NCI-H1417 (cell line): ENCODE measurements around the gene LYZL1.
"Not testable (repeated sequence)": the region's sequence is repeated elsewhere in the genome, so short reads cannot be mapped to it uniquely, and the experiment has no call there.

Source experiments
- DNase-seq, 3 experiments: peaks; one replicate each; lab custom pipeline; 2025; lab: John Stamatoyannopoulos, UW

The LYZL1 gene

DNA sequence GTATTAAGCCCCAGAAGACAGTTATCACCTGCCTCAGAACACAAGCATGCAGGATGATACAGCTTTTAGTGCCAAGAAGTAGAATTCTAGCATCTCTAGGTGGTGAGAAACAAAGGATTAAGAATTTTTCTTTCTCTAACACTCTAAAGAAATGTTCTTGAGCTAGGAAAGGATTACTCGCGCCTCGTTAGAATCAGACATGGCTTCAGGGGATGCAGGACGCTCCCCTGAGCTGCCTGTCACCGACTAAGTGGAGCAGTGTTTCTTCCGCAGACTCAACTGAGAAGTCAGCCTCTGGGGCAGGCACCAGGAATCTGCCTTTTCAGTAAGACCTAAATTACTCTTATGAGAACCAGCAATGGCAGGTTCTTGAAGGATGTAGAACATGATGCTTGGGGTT is at the start of gene LYZL1:
Gene LYZL1, plus strand, starts transcription at position 165 of the 400 bp plus-strand sequence. CDS start 2,798 bp downstream, outside the sequence.
- DNase-seq, result not testable (repeated sequence)

DNA sequence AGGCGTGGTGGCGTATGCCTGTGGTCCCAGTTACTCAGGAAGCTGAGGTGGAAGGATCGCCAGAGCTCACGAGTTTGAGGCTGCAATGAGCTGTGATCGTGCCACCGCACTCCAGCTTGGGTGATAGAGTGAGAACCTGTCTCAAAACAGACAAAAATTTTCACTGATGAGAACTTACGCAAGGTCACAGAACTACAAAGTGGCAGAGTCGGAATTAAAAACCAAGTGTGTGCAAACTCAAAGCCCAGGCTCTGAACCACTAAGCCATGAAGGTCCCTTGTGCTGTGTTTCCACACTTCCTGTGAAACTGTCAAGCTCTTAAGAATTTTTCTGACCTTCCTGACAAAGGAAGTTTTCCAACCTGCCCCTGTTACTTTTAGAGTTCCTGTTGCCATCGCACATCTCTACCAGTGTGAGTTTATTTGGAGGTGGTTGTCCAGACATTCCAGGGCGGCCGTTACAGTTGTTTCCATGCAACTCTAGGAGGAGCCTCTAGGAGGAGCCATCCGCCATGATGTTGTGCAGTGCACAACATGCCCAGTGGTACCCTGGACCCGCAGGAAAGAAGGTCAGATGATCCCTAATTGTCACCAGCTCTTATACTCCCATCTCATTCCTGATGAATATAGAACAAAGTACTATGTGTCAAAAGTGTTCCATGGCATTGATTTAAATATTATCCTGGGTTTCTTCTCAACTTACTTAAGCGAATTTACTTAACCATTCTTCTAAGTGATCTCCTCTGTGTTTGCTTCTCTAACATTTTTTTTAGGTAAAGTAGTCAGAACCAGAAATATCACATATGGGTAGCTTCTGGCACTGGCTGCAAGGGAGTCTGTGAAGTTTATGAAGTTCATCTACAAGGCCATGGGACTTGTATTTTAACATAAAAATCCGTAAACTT is 49.0 kb upstream of the LYZL1 start:
- peak in 1 of 3 experiments; percentile 3 for DNase-seq

DNA sequence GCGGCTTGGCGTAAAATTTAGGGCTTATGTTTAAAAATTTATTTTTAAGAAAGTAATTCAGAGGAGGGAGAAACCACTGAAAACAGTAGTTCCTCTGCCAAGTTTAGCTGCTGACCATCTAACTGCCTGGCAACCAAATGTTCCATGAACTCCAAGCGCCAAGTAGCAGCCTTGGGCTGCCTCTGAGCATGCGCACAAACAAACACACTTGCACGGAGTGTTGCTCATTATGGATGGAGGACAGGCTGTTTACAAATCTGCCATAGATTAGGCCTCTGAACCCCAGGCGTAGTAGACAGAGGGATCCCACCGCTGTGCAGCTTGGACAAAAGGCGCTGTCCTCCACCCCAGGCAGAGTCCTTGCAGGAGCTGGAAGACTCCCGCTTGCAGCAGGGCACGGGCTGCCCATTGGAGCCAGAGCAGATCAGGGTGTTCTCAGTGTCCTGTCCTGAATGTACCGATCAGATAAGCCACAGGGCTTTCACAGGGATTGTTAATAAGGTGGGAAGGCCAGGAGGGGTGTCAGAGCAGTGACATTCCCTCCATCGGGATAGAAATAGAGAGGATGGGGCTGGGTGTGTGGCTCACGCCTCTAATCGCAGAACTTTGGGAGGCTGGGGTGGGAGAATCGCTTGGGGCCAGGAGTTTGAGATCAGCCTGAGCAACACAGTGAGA is 47.7 kb upstream of the LYZL1 start:
- DNase-seq, result no peak

DNA sequence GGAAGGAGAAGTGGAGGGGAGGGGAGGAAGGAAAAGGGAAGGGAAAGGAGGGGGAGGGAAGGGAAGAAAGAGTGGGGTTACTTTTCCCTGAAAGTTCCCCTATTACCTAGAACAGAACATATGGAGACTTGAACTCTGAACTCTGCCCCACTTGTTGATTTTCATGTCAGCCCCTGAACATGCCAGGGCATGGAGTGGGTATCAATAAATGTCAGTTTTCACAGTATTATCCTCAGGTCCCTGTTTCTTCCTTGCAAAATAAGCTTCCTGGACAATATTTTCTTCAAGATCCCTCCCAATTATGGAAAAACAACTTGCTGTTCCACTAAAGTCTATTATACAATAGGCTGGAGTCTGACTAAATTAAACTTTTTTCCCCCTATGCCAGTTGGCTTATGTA is 46.9 kb upstream of the LYZL1 start:
- DNase-seq, result no peak

DNA sequence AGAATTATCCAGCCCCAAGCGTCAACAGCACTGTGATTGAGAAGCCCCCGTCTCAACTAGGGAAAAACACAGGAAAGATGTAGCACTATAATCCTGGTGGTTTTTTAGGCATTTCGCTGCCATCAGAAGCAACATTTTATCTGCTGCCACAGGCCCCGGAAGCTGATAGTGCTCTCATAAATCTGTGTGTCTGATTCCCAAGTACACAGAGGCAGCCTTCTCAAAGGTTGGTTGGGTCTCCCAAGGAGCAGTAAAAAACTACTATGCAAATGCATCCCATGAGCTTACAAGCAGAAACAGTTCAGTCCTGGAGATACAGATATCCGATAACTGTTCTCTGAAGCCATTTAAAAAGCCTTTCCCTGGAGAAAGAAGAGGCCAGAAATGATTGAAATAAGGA is 45.8 kb upstream of the LYZL1 start:
- DNase-seq, result no peak

DNA sequence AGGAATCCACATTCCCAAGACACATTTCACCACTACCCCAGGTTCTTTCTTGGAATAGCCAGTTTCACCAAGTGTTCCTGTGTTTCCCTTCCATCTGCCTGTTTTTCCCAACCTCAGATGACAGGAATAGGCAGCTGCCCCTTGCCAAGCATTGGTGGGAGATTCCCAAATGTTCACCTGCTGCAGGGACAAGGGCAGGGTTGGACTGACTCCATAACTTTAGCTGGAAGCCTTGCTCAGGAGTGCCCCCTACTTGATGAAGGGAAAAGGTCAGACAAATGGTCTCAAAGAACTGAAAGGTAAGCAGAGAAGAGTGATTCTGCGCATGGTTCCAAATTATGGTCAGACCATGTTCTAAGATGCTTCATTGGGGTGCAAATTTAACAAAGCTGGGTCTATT is 45.1 kb upstream of the LYZL1 start:
- DNase-seq, result peak in 1 of 3 experiments; percentile 5

DNA sequence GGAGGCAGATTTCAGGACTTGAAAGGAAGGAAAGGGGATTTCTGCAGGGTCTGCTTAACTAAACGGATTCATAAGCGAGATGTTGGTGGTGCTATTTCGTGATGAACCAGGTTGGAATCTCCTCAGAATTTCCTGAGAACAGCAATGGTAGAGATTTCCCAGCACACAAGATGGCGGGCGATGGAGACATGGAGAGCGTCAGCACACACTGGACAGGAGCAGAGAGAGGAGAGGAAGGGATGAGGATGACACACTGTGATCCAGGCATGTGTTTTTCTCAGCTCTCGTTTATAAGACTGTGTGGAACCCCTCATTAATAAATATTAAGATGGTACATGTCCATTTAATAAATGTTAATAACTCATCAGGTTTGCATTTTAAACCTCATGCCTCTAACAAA is 43.9 kb upstream of the LYZL1 start:
- no peak for DNase-seq

DNA sequence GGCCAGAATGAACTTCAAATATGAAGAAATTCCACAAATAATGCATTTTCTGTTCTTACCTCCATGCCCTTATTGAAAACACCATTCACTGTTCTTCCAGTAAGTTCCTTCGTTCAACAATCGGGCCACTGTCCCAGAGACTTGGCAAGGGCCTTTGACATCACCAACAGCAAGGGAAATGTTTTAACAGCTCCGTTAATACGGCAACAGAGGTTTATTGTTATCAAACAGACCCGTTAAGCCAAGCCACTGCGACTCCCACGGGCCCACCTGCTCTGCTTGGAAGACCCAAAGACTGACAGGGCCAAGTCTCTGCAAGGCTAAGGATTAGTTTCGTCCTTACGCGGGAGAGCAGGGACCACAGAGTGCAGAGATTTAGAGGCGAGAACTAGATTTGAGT is 43.4 kb upstream of the LYZL1 start:
- no peak for DNase-seq

DNA sequence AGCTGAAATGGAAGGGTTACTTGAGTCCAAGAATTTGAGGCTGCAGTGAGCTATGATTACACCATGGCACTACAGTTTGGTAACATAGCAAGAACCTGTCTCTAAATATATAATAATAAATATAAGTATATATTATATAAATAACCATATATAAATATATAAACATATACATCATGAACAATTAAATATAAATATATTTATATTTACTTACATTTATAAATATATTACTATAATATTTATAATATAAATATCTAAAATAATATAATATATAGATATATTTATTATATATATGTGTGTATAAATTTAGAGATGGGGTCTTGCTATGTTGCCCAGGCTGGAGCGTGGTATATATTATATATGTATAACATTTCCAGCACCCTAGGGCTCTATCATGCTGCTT is 42.4 kb upstream of the LYZL1 start:
- DNase-seq, result no peak

DNA sequence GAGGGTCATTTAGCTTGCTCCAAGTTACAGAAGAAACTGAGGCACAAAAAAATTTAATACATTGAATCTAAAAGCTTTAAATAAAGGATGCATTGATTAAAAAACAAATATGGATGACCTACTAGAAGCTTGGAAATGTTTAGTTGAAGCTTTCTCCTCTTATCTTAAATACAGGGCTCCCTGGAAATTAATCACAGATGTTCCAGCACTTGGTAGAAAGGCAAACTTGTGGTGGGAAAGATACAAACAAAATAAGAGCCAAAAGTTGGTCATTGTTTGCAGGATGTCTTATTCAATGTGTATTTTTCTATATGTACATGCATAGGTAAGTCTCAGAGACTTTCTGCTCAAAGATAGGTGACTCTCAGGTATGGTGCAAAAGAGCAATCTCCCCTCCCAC is 40.7 kb upstream of the LYZL1 start:
- no peak for DNase-seq

DNA sequence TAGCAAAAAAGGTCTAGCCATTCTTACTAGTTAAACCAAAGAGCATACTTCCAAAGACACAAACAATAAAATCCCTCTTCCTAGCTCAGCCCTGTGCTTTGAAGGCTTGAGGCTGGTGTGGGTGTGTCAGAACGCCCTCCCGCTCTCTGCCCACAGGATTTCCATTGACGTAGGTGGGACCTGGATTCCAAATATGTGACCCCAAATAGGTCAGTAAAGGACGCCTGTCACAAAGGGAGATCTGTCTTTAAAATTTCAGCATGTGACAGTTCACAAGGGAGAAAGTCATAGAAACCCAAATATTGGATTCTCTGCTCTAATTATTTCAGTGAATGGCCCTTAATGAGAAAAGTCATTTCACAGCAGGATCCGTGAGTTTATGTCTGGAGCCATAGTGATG is 39.9 kb upstream of the LYZL1 start:
- no peak for DNase-seq

DNA sequence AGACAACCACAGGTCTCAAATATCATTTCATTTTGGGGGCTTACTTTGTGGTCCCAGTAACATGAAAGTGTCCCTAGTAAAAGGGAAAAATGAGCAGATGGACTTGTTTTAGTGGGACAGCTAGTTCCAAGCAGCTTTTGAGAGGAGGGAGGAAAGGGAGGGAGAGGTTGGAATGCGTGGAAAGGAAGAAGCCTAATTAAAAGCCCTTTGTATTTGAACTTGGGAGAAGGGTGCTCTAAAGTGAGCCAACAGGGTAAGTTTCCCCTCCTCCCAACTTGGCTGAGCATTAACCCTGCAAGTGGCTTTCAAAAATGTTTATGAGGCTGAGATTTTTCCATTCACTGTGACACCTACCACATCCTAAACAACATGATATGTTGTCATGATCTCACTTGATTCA is 38.8 kb upstream of the LYZL1 start:
- DNase-seq, result no peak

DNA sequence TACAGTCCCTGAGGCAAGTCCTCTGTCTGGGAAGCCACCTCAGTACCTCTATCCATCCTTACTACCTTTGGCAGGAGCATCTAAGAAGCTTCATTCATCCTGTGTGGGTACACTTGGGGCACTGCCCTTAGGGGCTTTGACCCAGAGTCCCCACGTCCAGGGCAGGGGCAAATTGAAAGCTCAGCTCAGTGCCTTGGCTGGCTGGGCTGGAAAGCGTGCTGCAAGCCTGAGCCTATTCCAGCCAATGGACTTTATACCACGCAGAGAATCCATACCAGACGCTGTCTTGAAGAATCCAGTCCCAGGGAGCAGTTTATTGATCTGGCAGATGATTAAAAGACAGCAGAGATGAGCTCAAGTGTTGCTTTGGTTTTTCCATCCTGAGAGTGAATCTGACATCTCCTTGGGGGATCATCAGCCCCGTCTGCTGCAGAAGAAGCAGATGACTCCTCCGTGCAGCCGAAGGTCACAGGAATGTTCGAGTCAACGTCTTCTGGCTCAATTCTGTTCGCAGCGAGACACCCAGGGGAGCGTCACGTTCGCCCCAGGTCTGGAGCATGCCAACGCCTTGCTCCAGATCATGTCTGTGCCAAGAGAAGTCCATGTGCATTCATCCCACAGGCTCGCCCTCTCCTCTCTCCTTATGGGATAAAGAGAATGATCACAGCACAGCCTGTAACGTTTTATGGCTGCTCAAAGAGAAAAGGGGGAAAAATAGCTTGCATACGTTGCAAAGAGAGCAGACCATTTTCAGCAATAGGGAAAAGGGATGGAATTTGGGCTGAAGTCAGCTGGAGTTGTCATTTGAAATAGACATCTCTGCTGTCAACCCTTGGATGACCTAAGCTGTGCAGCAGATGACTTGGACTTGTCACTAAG is 35.8 kb upstream of the LYZL1 start:
- DNase-seq, result no peak

DNA sequence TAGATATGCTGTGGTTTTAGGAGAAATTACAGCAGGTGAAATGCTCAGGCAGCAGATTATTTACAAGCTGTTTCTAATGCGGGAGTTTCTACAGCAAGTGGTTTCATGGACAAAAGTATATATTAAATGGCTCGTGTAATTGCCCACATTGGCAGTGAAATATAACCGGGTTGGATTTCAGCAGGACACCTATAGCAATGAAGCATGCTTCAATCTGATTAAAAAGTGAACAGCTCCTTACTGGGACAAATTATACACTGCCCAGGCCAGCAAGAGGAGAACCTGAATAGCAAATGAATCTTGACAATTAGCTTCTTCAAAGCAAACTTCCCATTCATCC is 35.2 kb upstream of the LYZL1 start:
- DNase-seq, result peak in 2 of 3 experiments; percentile 10 to 24

DNA sequence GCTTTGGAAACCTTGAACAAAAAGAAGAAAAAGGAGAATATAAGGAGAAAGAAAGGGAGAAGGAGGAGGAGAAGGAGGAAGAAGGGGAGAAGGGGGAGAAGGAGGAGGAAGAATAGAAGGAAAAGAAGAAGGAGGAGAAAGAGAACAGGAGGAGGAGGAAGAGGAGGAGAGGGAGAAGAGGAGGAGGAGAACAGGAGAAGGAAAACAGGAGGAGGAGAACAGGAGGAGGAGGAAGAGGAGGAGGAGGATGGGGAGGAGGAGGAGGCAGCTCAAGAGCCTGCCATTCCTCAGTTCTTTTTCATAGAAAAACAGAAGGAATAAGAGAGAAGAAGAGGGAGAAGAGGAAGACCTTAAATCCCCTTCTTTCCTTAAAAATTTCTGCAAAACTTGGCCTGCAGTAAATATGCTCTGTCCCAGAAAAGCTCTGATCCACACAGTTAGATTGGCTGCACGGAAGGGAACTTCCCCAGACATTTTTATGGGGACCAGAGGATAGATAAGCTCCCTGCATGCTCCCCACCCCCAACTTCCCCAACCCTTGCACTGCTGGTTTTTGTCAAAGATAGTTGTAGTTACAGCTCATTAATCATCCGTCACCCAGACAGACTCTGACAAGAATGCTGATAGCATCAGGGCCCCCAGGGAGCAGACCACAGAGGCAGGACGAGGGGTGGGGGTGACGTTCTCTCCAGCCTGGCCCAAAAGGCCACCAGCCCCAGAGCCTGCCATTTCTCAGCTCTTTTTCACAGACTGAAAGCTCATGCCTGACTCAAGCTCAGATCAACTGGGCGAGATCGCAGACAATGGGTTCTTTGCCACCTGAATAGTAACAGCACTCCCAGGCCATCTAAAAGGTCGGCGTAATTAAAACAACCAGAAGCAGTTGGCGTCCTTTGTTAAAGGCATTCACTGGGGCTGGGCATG is 34.5 kb upstream of the LYZL1 start:
- peak in 1 of 3 experiments; percentile 32 for DNase-seq

DNA sequence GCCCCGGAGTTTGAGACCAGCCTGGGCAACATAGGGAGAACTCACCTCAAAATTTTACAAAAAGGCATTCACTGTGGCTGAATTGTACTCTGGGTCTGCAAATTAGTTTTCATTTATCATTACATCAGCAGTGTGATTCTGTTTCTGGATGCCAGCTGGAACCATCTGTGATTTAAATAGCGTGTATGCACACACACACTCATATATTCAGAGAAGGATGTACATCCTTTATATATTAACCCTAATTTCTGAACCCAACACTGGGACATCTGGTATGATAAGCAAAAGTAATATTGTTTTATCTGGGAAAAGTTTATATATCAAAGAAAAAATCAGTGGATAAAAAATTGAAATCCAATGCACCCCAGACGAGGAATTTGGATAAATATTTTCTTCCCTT is 33.8 kb upstream of the LYZL1 start:
- no peak for DNase-seq

DNA sequence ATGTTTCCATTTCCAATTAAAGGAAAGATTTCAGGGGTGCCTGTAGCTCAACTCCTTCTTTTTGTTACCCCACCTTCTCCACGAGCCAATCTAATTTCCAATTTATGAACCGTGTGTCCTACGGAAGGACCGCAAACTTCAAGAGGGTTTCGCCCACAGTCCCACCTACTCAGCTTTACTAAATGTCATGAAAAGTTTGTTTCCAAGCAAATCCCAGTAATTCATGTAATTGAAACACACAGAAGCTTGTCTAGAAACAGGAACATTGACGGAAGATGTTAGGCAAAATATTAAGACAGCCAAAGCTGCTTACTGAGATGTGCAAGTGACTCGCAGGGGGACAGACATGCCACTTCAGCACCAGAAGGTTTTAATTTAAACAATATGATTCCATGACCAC is 32.9 kb upstream of the LYZL1 start:
- DNase-seq, result no peak

DNA sequence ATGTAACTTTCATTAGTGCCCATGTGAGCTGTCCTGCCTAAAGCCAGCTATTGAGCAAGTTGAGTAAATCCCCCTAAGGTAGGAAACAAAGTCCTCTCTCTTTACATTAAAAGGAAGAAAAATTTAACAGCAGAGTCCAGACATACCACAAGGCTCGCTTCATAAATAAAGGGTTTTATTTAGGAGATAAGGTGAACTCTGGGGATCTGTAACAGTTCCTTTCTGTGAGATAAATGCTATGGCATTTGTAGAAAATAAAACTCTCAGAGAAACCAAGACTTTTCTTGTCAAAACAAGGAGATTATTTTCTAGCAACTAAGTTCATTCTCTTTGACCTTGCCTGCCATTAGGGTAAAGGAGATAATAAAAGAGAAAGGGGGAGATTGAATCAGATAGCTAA is 32.3 kb upstream of the LYZL1 start:
- no peak for DNase-seq

DNA sequence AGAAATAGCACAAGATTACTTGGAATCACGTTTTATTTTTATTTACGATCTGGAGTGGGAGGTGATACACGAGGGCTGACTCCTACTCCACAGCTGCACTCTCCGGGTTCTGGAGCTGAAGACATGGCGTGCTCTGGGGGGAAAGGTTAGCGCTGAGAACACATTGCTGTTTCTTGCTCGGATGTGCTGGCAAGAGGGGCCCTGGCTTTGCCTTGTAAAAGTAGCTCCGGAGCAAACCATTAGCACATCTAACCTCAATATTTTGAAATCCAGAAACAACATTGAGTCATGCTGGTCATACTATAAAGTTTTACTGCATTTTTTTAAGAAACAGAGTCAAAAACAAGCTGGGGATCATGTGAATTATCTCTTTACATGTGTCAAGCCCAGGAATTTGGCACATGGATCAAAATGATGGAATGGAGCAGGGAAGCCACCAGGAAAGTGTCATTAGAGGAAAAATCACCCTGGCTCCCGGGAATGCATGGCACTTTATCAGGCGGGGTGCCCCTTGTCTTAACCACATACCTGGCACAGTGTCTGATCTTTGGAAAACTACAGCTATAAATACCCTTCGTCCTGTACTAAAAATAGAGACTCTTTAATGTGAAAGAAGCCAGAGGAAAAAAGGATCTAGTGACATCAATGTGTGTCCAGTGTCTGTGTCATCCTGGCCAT is 31.6 kb upstream of the LYZL1 start:
- no peak for DNase-seq

DNA sequence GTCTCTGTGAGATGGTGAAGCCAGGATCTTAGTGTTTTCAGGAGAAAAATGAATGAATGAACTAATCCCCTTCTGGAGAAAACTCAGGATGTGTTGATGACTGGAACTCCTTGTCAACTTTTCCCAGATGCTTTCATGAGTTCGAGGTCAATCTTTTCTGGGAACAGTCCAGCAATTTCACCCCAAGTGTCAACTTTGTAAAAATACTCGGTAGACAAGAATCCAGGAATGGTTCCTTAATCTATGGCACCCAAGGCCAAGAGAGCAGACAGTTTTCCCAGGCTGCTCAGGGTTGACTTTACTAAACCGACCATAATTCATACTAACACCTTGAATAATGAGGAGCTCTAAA is 31.1 kb upstream of the LYZL1 start:
- DNase-seq, result no peak

DNA sequence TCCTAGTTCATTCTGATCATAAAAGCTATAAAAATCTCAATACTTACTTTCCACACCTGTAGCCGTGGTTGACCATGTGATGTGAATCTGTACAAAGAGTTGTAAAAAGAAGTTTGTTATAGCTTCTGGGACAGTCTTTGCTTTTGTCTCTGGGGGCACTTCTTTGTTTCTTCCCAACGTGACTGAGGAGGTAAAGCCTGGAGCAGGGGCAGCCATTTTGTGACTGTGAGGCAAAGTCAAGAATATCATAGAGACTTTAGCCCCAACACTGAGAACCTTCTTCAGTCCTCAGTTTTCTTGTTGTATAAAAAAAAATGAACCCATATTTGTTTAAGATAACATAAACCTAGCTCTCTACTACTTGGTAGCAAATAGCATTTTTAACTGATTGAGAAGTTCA is 29.4 kb upstream of the LYZL1 start:
- no peak for DNase-seq
